Activated CD8-positive, alpha-beta memory T cell treated with anti-CD3 and anti-CD28 coated beads, Interleukin-2, amount 50 U/mL, for 24 hours (primary cell): ENCODE measurements around the gene ZNF568.

Experiments
- DNase-seq: peaks from one replicate; pipeline ENCODE4 v3.0.0-alpha.2; 2020; ENCODE audit errors: extremely low read depth

The ZNF568 gene

GRCh38 chr19:36999313-36999712, 83.2 kb downstream of the ZNF568 start:
- no peak for DNase-seq

- DNase-seq, result no peak
Observed at GRCh38 chr19:37007587-37008220, 91.6 kb downstream of the ZNF568 start.

GRCh38 chr19:37009871-37010270, 93.7 kb downstream of the ZNF568 start:
- DNase-seq, result no peak

- no peak for DNase-seq
Observed at GRCh38 chr19:37012093-37012745, 96.1 kb downstream of the ZNF568 start.

- no peak for DNase-seq
Observed at GRCh38 chr19:37014456-37014855, 98.3 kb downstream of the ZNF568 start.

GRCh38 chr19:37045140-37045539, 129.0 kb downstream of the ZNF568 start:
- no peak for DNase-seq
